Skeletal muscle tissue (tissue), 4 donors: ENCODE data around the gene ABHD2. TPM values are rescaled to one million over a fixed set of nuclear protein-coding genes. Genes with fewer than 3 reads are reported as not detected.

Source experiments
- H3K27ac ChIP-seq: one replicate; pipeline ENCODE4 v1.7.0; 2013; ENCODE audit warnings: mild to moderate bottlenecking, low read depth, low read length, inconsistent platforms
- H3K27me3 ChIP-seq, 3 donors: one replicate each; pipeline ENCODE4 v1.7.0; 2013; ENCODE audit warnings: low read length in 3 of 3; ENCODE audit not compliant: control insufficient read depth in 3 of 3, insufficient read depth in 3 of 3
- H3K36me3 ChIP-seq, 3 donors: one replicate each; pipeline ENCODE4 v1.7.0; 2013; ENCODE audit warnings: low read length in 3 of 3; ENCODE audit not compliant: control insufficient read depth in 3 of 3, insufficient read depth in 3 of 3
- H3K4me1 ChIP-seq, 3 donors: one replicate each; pipeline ENCODE4 v1.7.0; 2013; ENCODE audit warnings: low read length in 3 of 3, mild to moderate bottlenecking in 3 of 3; ENCODE audit not compliant: control insufficient read depth in 3 of 3, insufficient read depth in 3 of 3
- H3K4me3 ChIP-seq, 3 donors: one replicate each; pipeline ENCODE4 v1.7.0; 2013; ENCODE audit warnings: low read length in 3 of 3
- H3K9ac ChIP-seq, 3 donors: one replicate each; pipeline ENCODE4 v1.7.0; 2013; ENCODE audit warnings: low read length in 3 of 3, mild to moderate bottlenecking in 3 of 3, moderate library complexity in 2 of 3, low read depth in 1 of 3
- H3K9me3 ChIP-seq, 3 donors: one replicate each; pipeline ENCODE4 v1.7.0; 2013; ENCODE audit warnings: low read length in 3 of 3; ENCODE audit not compliant: control insufficient read depth in 3 of 3
- total RNA-seq: library from RNA; depleted of rRNA; stranded (reverse); fragments of >200 nt; gene quantifications from one replicate; pipeline ENCODE4 v1.2.3, GENCODE V29; 2014
- donor health status: Osteomylitis.

Gene ABHD2
- total RNA-seq, 1 donor from 2014 or later: 23.0 TPM

GRCh38 chr15:89197503-89197971 lies 109.3 kb downstream of the ABHD2 start:
- Histone ChIP-seq H3K9ac (no peak overlapping the region), H3K27ac (no peak overlapping the region), H3K4me3 (no peak overlapping the region), H3K36me3 (peaks cover 28 to 53% (median 29%) of the 10 kb centered on the region in 3 donors), H3K4me1 (peaks cover 3 to 16% (median 4%) of the 10 kb centered on the region in 3 donors), H3K9me3 (no peaks in the 10 kb centered on the region), H3K27me3 (no peaks in the 10 kb centered on the region)

GRCh38 chr15:89198196-89198595 lies 109.9 kb downstream of the ABHD2 start:
- H3K9ac ChIP-seq: no peak overlapping the region

GRCh38 chr15:89198934-89199333 lies 110.7 kb downstream of the ABHD2 start:
- H3K27ac ChIP-seq: no peak overlapping the region
- peaks cover 17 to 42% (median 18%) of the 10 kb centered on the region in 3 donors for H3K36me3 ChIP-seq
- H3K9ac ChIP-seq: no peak overlapping the region

More at GRCh38 chr15:89198196-89198595, 109.9 kb downstream of the ABHD2 start:
- Histone ChIP-seq H3K36me3 (peaks cover 21 to 46% (median 23%) of the 10 kb centered on the region in 3 donors), H3K27ac (no peak overlapping the region), H3K4me3 (no peak overlapping the region), H3K9me3 (no peaks in the 10 kb centered on the region), H3K4me1 (peaks cover 3 to 16% (median 4%) of the 10 kb centered on the region in 3 donors), H3K27me3 (no peaks in the 10 kb centered on the region)

GRCh38 chr15:89199746-89200145 lies 111.5 kb downstream of the ABHD2 start:
- Histone ChIP-seq H3K27ac (no peak overlapping the region), H3K27me3 (no peaks in the 10 kb centered on the region), H3K4me1 (peaks cover 3 to 16% (median 4%) of the 10 kb centered on the region in 3 donors), H3K36me3 (peaks cover 14 to 34% (median 16%) of the 10 kb centered on the region in 3 donors), H3K9me3 (no peaks in the 10 kb centered on the region), H3K4me3 (no peak overlapping the region), H3K9ac (no peak overlapping the region)

More at GRCh38 chr15:89198934-89199333, 110.7 kb downstream of the ABHD2 start:
- Histone ChIP-seq H3K4me3 (no peak overlapping the region), H3K27me3 (no peaks in the 10 kb centered on the region), H3K9me3 (no peaks in the 10 kb centered on the region), H3K4me1 (peaks cover 3 to 16% (median 4%) of the 10 kb centered on the region in 3 donors)

GRCh38 chr15:89200182-89200581 lies 111.9 kb downstream of the ABHD2 start:
- Histone ChIP-seq H3K9ac (no peak overlapping the region), H3K4me1 (peaks cover 2 to 11% (median 4%) of the 10 kb centered on the region in 3 donors), H3K27ac (no peak overlapping the region), H3K4me3 (no peak overlapping the region), H3K36me3 (peaks cover 10 to 30% (median 12%) of the 10 kb centered on the region in 3 donors), H3K9me3 (no peaks in the 10 kb centered on the region), H3K27me3 (no peaks in the 10 kb centered on the region)

GRCh38 chr15:89201465-89202005 lies 113.3 kb downstream of the ABHD2 start:
- Histone ChIP-seq H3K27ac (no peak overlapping the region), H3K27me3 (no peaks in the 10 kb centered on the region), H3K36me3 (peaks cover 3 to 23% (median 4%) of the 10 kb centered on the region in 3 donors), H3K9ac (no peak overlapping the region), H3K4me1 (peaks cover 0 to 7% (median 4%) of the 10 kb centered on the region in 3 donors), H3K9me3 (no peaks in the 10 kb centered on the region), H3K4me3 (no peak overlapping the region)

GRCh38 chr15:89203705-89204273 lies 115.5 kb downstream of the ABHD2 start:
- H3K4me3 ChIP-seq: no peak overlapping the region
- no peaks in the 10 kb centered on the region for H3K27me3 ChIP-seq
- no peak overlapping the region for H3K9ac ChIP-seq
- no peaks in the 10 kb centered on the region for H3K9me3 ChIP-seq
- peaks cover 0 to 12% (median 1%) of the 10 kb centered on the region in 3 donors for H3K36me3 ChIP-seq
- peaks cover 0 to 7% (median 4%) of the 10 kb centered on the region in 3 donors for H3K4me1 ChIP-seq
- no peak overlapping the region for H3K27ac ChIP-seq

GRCh38 chr15:89205991-89206585 lies 117.8 kb downstream of the ABHD2 start:
- Histone ChIP-seq H3K27me3 (no peaks in the 10 kb centered on the region), H3K9ac (no peak overlapping the region), H3K36me3 (no peaks in the 10 kb centered on the region), H3K4me1 (peaks cover 0 to 4% (median 2%) of the 10 kb centered on the region in 3 donors), H3K9me3 (no peaks in the 10 kb centered on the region), H3K27ac (no peak overlapping the region), H3K4me3 (no peak overlapping the region)

- Histone ChIP-seq H3K9ac (peak overlapping the region in 1 of 3 donors; percentile 64), H3K27me3 (no peaks in the 10 kb centered on the region), H3K9me3 (no peaks in the 10 kb centered on the region), H3K4me3 (peak overlapping the region in 2 of 3 donors; percentile 14 to 43), H3K27ac (no peak overlapping the region), H3K4me1 (peaks cover 0 to 4% (median 2%) of the 10 kb centered on the region in 3 donors), H3K36me3 (no peaks in the 10 kb centered on the region)
Measured at GRCh38 chr15:89206908-89207331, 118.7 kb downstream of the ABHD2 start.

GRCh38 chr15:89208256-89208655 lies 120.0 kb downstream of the ABHD2 start:
- H3K36me3 ChIP-seq: no peaks in the 10 kb centered on the region
- H3K9me3 ChIP-seq: no peaks in the 10 kb centered on the region
- H3K4me3 ChIP-seq: no peak overlapping the region
- H3K27ac ChIP-seq: no peak overlapping the region
- peaks cover 0 to 4% (median 2%) of the 10 kb centered on the region in 3 donors for H3K4me1 ChIP-seq
- H3K27me3 ChIP-seq: no peaks in the 10 kb centered on the region
- H3K9ac ChIP-seq: no peak overlapping the region
